HG03432 (cell line): ENCODE measurements around the gene PDCD1.

Experiments used
- ATAC-seq: cut with Tn5 transposase; IDR thresholded peaks from one replicate; pipeline ENCODE4 v1.9.1; 2021; ENCODE audit warnings: mild to moderate bottlenecking, moderate library complexity; ENCODE audit not compliant: unreplicated experiment

The PDCD1 gene

DNA sequence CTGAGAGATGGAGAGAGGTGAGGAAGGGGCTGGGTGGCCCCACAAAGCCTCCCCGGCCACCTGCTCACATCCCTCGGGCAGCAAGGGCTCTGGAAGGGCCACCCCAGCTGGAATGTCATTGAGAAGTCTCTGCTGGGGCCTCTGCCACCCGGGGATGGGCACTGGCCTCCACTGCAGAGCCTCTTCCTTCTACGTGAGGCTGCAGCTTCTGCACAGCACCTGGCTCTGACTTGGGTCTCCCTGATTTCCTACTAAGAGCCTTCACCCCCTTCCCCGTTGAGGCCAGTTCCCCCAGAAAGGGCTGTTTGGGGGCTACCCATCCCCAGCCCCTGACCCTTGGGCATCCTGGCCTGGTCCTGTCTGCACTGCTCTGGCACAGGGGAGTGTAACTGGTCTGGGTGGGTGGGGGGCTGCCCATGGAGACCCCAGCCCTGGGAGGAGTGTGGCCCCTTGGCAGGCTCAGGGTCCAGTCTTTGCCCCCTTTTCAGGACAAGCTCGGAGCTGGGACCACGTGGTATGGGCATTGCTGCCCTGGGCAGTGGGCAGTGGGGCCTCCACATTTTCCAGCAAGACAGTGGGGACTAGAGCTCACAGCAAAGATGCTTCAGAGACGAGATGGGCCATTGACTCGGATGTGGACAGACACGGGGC lies 5.6 kb downstream of the PDCD1 start:
- no peak for ATAC-seq

DNA sequence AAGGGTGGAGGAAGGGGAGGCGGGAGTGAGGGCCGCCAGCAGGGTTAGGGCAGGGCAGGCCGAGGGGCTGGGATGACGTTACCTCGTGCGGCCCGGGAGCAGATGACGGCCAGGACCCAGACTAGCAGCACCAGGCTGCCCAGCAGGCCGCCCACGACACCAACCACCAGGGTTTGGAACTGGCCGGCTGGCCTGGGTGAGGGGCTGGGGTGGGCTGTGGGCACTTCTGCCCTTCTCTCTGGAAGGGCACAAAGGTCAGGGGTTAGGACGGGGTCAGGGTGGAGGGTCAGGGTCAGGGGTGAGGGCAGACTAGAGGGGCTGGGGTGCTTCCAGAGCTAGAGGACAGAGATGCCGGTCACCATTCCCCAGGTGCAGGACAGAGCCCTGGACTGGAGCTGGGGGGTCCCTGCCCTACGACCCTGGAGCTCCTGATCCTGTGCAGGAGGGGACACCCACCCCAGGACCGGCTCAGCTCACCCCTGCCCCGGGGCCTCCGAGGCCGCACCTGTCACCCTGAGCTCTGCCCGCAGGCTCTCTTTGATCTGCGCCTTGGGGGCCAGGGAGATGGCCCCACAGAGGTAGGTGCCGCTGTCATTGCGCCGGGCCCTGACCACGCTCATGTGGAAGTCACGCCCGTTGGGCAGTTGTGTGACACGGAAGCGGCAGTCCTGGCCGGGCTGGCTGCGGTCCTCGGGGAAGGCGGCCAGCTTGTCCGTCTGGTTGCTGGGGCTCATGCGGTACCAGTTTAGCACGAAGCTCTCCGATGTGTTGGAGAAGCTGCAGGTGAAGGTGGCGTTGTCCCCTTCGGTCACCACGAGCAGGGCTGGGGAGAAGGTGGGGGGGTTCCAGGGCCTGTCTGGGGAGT lies 6.3 kb downstream of the PDCD1 start:
- ATAC-seq: no peak

DNA sequence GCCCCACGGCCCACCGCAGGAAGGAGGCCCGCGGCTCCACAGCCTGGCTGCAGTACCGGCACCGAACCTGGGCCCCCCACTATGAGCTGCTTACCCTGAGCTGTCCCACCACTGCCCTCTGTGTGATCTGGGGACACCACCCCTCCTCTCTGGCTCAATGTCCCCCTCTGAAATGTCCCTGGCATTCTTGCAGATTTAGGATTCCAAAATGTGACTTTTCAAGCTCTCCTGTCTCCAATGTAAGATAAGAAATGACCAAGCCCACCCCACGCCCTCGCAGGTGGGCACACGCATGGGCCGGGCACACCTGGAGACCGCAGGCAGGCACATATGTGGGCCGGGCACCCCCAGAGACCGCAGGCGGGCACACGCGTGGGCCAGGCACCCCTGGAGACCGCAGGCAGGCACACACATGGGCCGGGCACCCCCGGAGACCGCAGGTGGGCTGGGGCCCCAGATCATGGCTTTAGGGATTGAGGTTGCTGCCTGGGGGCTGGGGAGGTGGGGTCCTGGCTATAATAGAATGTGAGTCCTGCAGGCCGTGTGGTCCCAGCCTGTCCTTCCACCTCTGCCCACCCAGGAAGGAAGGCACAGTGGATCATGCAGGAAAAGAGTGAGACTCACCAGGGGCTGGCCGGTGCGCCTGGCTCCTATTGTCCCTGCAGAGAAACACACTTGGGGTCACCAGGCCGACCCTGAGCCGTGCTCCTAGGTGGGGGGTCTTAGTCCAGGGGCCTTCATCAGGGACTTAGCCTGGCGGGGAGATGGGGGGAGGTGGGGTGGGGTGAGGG lies 7.2 kb downstream of the PDCD1 start:
- ATAC-seq: no peak

GRCh38 chr2:241850544-241851324 lies 8.0 kb downstream of the PDCD1 start:
- no peak for ATAC-seq

DNA sequence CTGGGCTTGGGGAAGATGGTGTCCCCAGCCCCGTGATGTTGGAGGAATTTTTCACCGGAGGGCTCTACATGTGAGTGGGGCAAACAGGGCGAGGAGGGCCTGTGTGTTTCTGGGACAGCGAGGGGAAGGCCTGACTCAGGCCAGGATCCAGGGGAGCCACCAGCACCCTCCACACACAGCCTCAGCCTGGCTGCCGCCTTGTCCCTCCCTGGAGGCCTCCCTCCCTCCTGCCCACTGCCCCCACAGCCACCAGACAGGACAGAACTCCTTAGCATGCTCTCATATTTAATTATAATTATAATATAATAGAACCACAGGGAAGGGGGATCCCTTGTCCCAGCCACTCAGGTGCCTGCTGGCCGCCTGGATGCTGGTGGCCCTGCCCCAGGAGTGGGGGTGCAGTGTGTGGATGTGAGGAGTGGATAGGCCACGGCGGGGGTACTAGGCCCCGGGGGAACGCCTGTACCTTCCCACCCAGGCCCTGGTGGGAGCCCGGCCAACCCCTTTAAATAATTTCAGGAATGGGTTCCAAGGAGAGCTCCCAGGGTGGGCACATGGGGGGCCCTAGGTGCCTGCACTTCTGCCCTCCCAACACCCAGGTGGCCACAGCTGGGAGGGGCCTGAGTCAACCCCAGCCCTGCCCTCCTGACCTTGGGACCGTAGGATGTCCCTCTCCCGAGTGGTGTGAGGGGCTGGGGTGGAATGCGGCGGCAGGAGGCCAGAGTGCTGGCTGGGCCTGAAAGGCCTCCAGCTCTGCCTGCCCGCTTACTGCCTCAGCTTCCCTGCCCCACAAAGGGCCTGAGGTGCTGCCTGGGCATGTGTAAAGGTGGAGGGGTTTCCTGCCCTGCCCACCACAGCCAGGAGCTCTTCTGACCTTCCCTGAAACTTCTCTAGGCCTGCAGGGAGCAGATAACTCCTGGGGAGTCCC lies 8.8 kb downstream of the PDCD1 start:
- no peak for ATAC-seq

DNA sequence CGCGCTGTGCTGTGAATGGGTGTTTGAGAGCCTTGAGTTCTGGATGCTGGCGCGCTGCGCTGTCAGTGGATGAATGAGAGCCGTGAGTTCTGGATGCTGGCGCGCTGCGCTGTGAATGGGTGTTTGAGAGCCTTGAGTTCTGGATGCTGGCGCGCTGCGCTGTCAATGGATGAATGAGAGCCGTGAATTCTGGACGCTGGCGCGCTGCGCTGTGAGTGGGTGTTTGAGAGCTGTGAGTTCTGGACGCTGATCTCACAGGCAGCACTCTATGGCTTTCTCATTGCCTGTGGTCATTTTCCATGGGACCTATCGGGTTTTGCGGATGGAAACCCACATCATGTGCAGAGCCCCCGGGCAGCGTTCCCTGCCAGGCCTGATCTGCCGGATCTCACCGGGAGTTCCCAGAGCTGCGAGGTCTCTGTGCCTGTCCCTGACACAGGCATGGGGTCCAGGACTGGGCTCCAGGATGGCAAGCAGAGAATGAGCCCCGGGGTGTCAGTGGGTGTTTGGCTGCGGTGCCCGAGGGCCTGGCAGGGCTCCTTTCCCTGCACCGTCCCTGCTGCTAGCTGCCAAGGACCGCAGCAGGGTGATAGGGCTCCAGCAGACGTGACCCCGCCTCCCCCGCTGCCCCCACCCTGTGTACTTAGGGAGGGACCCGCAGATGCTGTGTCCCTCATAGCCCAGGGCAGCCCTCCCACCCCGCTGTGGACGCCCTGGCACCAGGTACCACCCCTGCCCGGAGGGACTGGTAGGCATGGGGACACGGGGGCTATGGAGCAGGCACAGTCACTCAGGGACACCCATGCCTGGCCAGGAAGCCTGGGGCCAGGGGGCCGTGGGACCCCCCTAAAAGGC lies 9.7 kb downstream of the PDCD1 start:
- ATAC-seq: no peak

DNA sequence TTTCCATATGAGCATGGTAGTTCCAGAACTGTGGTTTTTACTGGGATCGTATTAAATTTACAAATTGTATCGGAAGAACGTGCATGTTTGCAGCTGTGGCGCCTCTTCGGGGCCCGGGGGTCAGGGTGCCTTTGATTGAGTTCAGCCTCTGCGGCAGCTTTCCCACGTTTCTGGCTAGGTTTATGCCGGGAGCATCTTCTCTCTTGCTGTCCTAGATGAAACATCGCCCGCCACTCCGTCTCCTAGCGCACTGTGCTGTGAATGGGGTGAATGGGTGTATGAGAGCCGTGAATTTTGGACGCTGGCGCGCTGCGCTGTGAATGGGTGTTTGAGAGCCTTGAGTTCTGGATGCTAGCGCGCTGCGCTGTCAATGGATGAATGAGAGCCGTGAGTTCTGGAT lies 12.3 kb downstream of the PDCD1 start:
- ATAC-seq: no peak

DNA sequence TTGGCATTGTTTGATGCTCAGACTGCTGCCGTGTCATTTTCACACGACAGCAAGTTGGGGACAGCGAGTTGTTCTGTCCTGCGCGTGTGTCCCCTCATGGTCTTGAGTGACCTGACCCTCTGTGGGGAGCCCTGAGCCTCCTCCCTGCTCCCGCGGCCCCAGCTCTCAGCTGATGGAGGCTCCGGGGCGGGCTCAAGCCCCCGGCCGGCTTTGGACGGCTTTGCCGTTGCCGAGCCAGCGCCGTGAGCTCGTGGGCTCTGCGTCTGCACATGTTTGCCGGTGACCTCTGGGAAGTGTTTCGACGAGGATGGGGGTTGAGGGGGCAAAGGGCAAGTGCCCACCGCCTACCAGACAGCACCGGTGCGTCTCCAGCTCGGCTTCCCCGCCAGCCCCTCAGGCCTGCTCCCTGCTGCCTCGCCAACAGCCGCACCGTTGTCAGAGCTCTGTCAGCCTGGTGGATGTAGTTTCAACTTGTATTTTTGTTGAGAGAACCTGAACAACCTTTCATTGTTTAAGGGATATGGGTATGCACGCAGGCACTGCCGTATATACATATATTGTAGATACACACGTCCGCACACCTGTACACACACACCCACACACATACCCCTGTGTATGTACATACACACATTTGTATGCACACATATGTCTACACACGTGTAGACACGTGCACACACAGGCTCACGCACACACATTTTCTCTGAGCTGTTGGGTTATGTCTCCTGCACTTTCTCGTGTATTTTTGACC lies 13.7 kb downstream of the PDCD1 start:
- no peak for ATAC-seq

- peak; percentile 60 for ATAC-seq
These were observed 14.5 kb downstream of the PDCD1 start for GRCh38 chr2:241844066-241844728.

DNA sequence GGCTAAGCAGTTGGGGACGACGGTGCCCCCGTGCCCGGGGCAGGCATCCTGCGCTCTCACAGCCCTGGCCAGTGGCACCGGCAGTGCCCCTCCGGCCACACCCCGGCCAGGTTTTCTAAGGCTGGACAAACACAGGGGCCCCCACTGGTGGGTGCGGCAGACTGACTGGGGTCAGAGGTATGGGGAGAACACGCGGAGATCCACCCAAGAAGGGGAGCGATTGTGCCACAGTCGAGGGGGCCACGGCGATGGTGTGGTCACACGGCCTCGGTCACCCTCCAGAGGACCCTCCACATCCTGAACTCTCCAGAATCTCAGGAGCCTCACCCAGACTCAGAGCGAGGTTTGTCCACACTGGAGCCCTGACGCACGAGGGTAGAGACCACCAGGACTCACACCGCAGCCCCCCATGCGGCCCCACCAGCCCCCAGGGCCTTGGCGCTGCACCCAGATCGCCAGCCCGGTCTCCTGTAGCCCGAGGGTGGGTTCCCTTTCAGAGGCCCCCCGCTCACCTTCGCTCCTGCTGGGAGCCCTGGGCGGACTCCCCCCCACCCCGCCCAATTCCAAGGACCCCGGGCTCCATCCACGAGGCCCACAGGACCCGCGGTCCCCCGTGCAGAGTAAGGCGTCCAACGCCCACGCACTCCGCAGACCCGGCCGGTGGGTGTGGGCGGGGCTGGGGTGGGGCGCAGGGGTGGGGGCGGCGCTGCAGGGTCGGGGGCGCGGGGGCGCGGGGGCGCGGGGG lies 15.2 kb downstream of the PDCD1 start:
- peak; percentile 7 for ATAC-seq

DNA sequence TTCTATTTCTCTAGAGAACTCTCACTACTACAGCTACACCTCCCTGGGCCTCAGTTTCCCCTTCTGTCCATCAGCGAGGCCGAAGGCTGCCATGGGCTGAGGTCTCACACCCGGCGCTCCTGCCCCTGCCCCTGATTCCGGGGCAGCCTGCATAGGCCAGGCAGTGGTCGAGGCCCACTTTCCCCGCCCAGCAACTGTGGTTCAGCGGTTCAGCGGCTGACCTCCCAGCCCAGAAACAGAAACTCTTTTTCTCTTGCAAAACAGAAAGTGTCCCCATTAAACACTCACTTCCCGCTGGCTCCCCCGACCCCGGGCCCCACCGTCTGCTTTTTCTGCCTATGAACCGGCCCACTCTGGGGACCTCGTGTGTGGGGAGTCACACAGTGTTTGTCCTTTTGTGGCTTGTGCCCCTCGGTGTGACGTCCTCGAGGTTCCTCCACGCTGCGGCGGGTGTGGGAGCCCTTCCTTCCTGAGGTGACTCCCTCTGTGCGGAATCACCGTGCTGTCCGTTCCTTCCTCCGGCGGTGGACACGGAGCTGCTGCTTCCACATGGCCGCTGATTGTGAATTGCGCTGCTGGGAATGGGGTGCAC lies 16.0 kb downstream of the PDCD1 start:
- peak; percentile 34 for ATAC-seq

GRCh38 chr2:241842067-241842415 lies 16.7 kb downstream of the PDCD1 start:
- no peak for ATAC-seq

DNA sequence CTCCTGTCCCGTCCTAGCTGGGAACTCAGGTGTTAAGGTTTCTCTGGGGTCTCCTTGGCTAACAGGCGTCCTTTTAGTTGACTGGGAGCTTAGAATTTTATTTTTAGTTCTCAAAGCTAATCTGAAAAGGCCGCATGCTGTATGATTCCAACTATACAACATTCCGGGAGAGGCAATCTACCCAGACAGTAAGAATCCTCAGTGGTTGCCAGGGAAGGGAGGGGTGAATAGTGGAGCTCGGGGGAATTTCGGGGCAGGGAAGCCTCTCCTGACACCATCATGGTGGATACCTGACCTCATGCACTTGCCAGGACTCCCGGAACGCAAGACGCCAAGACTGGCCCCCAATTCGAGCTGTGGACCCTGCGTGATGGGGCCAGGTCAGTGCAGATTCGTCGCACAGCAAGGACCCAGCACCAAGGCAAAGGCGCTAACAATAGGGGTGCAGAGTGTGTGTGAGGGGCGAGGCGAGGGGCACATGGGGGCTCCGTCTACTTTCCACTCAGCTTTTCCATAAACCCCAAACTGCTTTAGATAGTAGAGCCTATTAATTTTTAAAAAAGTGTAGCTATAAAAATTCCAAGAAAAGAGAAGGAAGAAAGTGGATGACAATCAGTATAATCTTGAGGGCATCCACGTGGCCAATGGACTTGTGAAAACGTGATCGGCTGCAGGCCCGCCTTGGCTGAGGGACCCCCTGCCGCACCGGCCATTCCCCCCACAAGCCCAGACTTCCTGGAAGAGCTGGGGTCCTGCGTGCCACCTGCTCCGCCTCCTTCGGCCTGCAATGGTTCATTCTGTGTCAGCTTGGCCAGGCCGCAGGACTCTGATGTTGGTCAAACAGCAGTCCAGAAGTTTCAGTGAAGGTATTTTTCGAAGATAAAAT lies 17.3 kb downstream of the PDCD1 start:
- ATAC-seq: no peak

DNA sequence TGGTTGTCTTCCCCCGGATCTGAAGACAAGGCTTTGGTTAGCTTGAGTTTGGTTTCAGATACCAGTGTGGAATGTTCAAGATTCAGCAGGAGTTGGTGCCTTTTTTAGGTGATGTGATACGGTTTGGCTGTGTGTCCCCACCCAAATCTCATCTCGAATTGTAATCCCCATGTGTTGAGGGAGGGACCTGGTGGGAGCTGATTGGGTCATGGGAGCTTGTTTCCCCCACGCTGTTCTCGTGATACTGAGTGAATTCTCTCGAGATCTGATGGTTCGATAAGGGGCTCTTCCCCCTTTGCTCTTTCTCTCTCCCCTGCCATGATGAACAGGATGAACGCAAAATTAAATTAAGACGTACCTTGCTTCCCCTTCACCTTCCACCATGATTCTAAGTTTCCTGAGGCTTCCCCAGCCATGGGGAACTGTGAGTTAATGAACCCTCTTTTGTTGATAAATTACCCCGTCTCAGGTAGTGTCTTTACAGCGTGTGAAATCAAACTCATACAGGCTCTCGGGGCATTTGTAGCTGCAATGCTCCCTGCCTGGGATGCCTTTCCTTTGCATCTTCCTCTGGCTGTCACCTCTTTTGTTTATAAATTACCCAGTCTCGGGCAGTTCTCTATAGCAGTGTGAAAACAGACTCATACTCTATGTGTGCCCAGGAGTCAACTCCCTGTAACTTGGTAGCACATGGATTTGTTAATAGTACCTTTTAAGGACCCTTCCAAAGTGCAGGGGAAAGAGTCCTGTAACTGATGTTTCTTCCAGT lies 21.3 kb downstream of the PDCD1 start:
- ATAC-seq: no peak

- ATAC-seq: no peak
These were observed 22.4 kb downstream of the PDCD1 start for GRCh38 chr2:241836292-241836691.
